Measurements from ENCODE around the gene MAP2K6.
"Not testable (repeated sequence)": the region's sequence is repeated elsewhere in the genome, so short reads cannot be mapped to it uniquely, and the experiment has no call there.

MAP2K6 gene

GRCh38 chr17:69477903-69478266, 63.4 kb downstream of the MAP2K6 start:
- Histone ChIP-seq H3K4me3 (ENCODE audit: low read depth in 1 of 2, low read length in 2 of 2) (no peak overlapping the region), H3K36me3 (ENCODE audit: control insufficient read depth in 1 of 2, insufficient read depth in 2 of 2, low read length in 2 of 2) (no peaks in the 10 kb centered on the region), H3K9me3 (ENCODE audit: control insufficient read depth in 1 of 2, low read length in 2 of 2) (no peaks in the 10 kb centered on the region), H3K4me1 (ENCODE audit: control insufficient read depth in 1 of 2, insufficient read depth in 2 of 2, low read length in 2 of 2) (no peaks in the 10 kb centered on the region), H3K27ac (ENCODE audit: low read length) (no peak overlapping the region), H3K27me3 (ENCODE audit: low read depth, low read length) (no peaks in the 10 kb centered on the region)

GRCh38 chr17:69478916-69479315, 64.4 kb downstream of the MAP2K6 start:
- no peaks in the 10 kb centered on the region for H3K4me1 ChIP-seq (ENCODE audit: control insufficient read depth in 1 of 2, insufficient read depth in 2 of 2, low read length in 2 of 2)
- no peaks in the 10 kb centered on the region for H3K9me3 ChIP-seq (ENCODE audit: control insufficient read depth in 1 of 2, low read length in 2 of 2)
- no peaks in the 10 kb centered on the region for H3K27me3 ChIP-seq (ENCODE audit: low read depth, low read length)
- H3K27ac ChIP-seq (ENCODE audit: low read length), result no peak overlapping the region
- no peak overlapping the region for H3K4me3 ChIP-seq (ENCODE audit: low read depth in 1 of 2, low read length in 2 of 2)
- no peaks in the 10 kb centered on the region for H3K36me3 ChIP-seq (ENCODE audit: control insufficient read depth in 1 of 2, insufficient read depth in 2 of 2, low read length in 2 of 2)

- H3K27me3 ChIP-seq (ENCODE audit: low read depth, low read length); H3K36me3 ChIP-seq (ENCODE audit: control insufficient read depth in 1 of 2, insufficient read depth in 2 of 2, low read length in 2 of 2); H3K4me3 ChIP-seq (ENCODE audit: low read depth in 1 of 2, low read length in 2 of 2); H3K4me1 ChIP-seq (ENCODE audit: control insufficient read depth in 1 of 2, insufficient read depth in 2 of 2, low read length in 2 of 2); H3K9me3 ChIP-seq (ENCODE audit: control insufficient read depth in 1 of 2, low read length in 2 of 2); H3K27ac ChIP-seq (ENCODE audit: low read length): not testable (repeated sequence)
Observed at GRCh38 chr17:69479756-69480155, 65.3 kb downstream of the MAP2K6 start.

GRCh38 chr17:69480245-69480644, 65.7 kb downstream of the MAP2K6 start:
- Histone ChIP-seq H3K4me3 (ENCODE audit: low read depth in 1 of 2, low read length in 2 of 2) (no peak overlapping the region), H3K27ac (ENCODE audit: low read length) (no peak overlapping the region)

GRCh38 chr17:69485251-69485661, 70.8 kb downstream of the MAP2K6 start:
- H3K4me1 ChIP-seq (ENCODE audit: control insufficient read depth in 1 of 2, insufficient read depth in 2 of 2, low read length in 2 of 2), result peaks cover 0 to 7% of the 10 kb centered on the region in 2 donors
- H3K9me3 ChIP-seq (ENCODE audit: control insufficient read depth in 1 of 2, low read length in 2 of 2), result no peaks in the 10 kb centered on the region
- H3K27ac ChIP-seq (ENCODE audit: low read length), result no peak overlapping the region
- no peaks in the 10 kb centered on the region for H3K27me3 ChIP-seq (ENCODE audit: low read depth, low read length)
- H3K4me3 ChIP-seq (ENCODE audit: low read depth in 1 of 2, low read length in 2 of 2), result no peak overlapping the region
- no peaks in the 10 kb centered on the region for H3K36me3 ChIP-seq (ENCODE audit: control insufficient read depth in 1 of 2, insufficient read depth in 2 of 2, low read length in 2 of 2)

More at GRCh38 chr17:69480245-69480644, 65.7 kb downstream of the MAP2K6 start:
- Histone ChIP-seq H3K36me3 (ENCODE audit: control insufficient read depth in 1 of 2, insufficient read depth in 2 of 2, low read length in 2 of 2) (no peaks in the 10 kb centered on the region), H3K27me3 (ENCODE audit: low read depth, low read length) (no peaks in the 10 kb centered on the region), H3K4me1 (ENCODE audit: control insufficient read depth in 1 of 2, insufficient read depth in 2 of 2, low read length in 2 of 2) (no peaks in the 10 kb centered on the region), H3K9me3 (ENCODE audit: control insufficient read depth in 1 of 2, low read length in 2 of 2) (no peaks in the 10 kb centered on the region)

GRCh38 chr17:69485901-69486643, 71.6 kb downstream of the MAP2K6 start:
- Histone ChIP-seq H3K27me3 (ENCODE audit: low read depth, low read length) (no peaks in the 10 kb centered on the region), H3K4me1 (ENCODE audit: control insufficient read depth in 1 of 2, insufficient read depth in 2 of 2, low read length in 2 of 2) (peaks cover 0 to 7% of the 10 kb centered on the region in 2 donors), H3K36me3 (ENCODE audit: control insufficient read depth in 1 of 2, insufficient read depth in 2 of 2, low read length in 2 of 2) (no peaks in the 10 kb centered on the region), H3K27ac (ENCODE audit: low read length) (no peak overlapping the region), H3K4me3 (ENCODE audit: low read depth in 1 of 2, low read length in 2 of 2) (no peak overlapping the region), H3K9me3 (ENCODE audit: control insufficient read depth in 1 of 2, low read length in 2 of 2) (no peaks in the 10 kb centered on the region)

- no peak overlapping the region for H3K27ac ChIP-seq (ENCODE audit: low read length)
- no peak overlapping the region for H3K4me3 ChIP-seq (ENCODE audit: low read depth in 1 of 2, low read length in 2 of 2)
- no peaks in the 10 kb centered on the region for H3K36me3 ChIP-seq (ENCODE audit: control insufficient read depth in 1 of 2, insufficient read depth in 2 of 2, low read length in 2 of 2)
- H3K27me3 ChIP-seq (ENCODE audit: low read depth, low read length), result no peaks in the 10 kb centered on the region
- peaks cover 0 to 7% of the 10 kb centered on the region in 2 donors for H3K4me1 ChIP-seq (ENCODE audit: control insufficient read depth in 1 of 2, insufficient read depth in 2 of 2, low read length in 2 of 2)
- no peaks in the 10 kb centered on the region for H3K9me3 ChIP-seq (ENCODE audit: control insufficient read depth in 1 of 2, low read length in 2 of 2)
Observed at GRCh38 chr17:69486779-69487637, 72.5 kb downstream of the MAP2K6 start.

- Histone ChIP-seq H3K4me1 (ENCODE audit: control insufficient read depth in 1 of 2, insufficient read depth in 2 of 2, low read length in 2 of 2) (peaks cover 0 to 7% of the 10 kb centered on the region in 2 donors), H3K4me3 (ENCODE audit: low read depth in 1 of 2, low read length in 2 of 2) (no peak overlapping the region), H3K36me3 (ENCODE audit: control insufficient read depth in 1 of 2, insufficient read depth in 2 of 2, low read length in 2 of 2) (no peaks in the 10 kb centered on the region), H3K27ac (ENCODE audit: low read length) (no peak overlapping the region), H3K9me3 (ENCODE audit: control insufficient read depth in 1 of 2, low read length in 2 of 2) (no peaks in the 10 kb centered on the region), H3K27me3 (ENCODE audit: low read depth, low read length) (no peaks in the 10 kb centered on the region)
Observed at GRCh38 chr17:69489313-69489712, 74.8 kb downstream of the MAP2K6 start.

GRCh38 chr17:69492410-69493071, 78.0 kb downstream of the MAP2K6 start:
- Histone ChIP-seq H3K27ac (ENCODE audit: low read length) (no peak overlapping the region), H3K27me3 (ENCODE audit: low read depth, low read length) (no peaks in the 10 kb centered on the region), H3K4me3 (ENCODE audit: low read depth in 1 of 2, low read length in 2 of 2) (no peak overlapping the region), H3K4me1 (ENCODE audit: control insufficient read depth in 1 of 2, insufficient read depth in 2 of 2, low read length in 2 of 2) (no peaks in the 10 kb centered on the region), H3K9me3 (ENCODE audit: control insufficient read depth in 1 of 2, low read length in 2 of 2) (no peaks in the 10 kb centered on the region), H3K36me3 (ENCODE audit: control insufficient read depth in 1 of 2, insufficient read depth in 2 of 2, low read length in 2 of 2) (no peaks in the 10 kb centered on the region)

GRCh38 chr17:69495787-69496186, 81.3 kb downstream of the MAP2K6 start:
- H3K36me3 ChIP-seq (ENCODE audit: control insufficient read depth in 1 of 2, insufficient read depth in 2 of 2, low read length in 2 of 2), result no peaks in the 10 kb centered on the region
- H3K9me3 ChIP-seq (ENCODE audit: control insufficient read depth in 1 of 2, low read length in 2 of 2), result no peaks in the 10 kb centered on the region
- peaks cover under 1 to 4% of the 10 kb centered on the region in 2 donors for H3K4me1 ChIP-seq (ENCODE audit: control insufficient read depth in 1 of 2, insufficient read depth in 2 of 2, low read length in 2 of 2)
- H3K4me3 ChIP-seq (ENCODE audit: low read depth in 1 of 2, low read length in 2 of 2), result no peak overlapping the region
- no peak overlapping the region for H3K27ac ChIP-seq (ENCODE audit: low read length)
- no peaks in the 10 kb centered on the region for H3K27me3 ChIP-seq (ENCODE audit: low read depth, low read length)

GRCh38 chr17:69497161-69497560, 82.7 kb downstream of the MAP2K6 start:
- H3K27ac ChIP-seq (ENCODE audit: low read length), result no peak overlapping the region
- no peaks in the 10 kb centered on the region for H3K9me3 ChIP-seq (ENCODE audit: control insufficient read depth in 1 of 2, low read length in 2 of 2)
- H3K4me1 ChIP-seq (ENCODE audit: control insufficient read depth in 1 of 2, insufficient read depth in 2 of 2, low read length in 2 of 2), result peaks cover 9 to 16% of the 10 kb centered on the region in 2 donors
- H3K4me3 ChIP-seq (ENCODE audit: low read depth in 1 of 2, low read length in 2 of 2), result no peak overlapping the region
- no peaks in the 10 kb centered on the region for H3K36me3 ChIP-seq (ENCODE audit: control insufficient read depth in 1 of 2, insufficient read depth in 2 of 2, low read length in 2 of 2)
- H3K27me3 ChIP-seq (ENCODE audit: low read depth, low read length), result no peaks in the 10 kb centered on the region
